UCSD-AML1 (cell line): ENCODE measurements around the gene PLBD2.

ENCODE experiments used
- DNase-seq: peaks from one replicate; lab custom pipeline; 2025; ENCODE audit not compliant: unreplicated experiment; lab: John Stamatoyannopoulos, UW

The PLBD2 gene

DNA sequence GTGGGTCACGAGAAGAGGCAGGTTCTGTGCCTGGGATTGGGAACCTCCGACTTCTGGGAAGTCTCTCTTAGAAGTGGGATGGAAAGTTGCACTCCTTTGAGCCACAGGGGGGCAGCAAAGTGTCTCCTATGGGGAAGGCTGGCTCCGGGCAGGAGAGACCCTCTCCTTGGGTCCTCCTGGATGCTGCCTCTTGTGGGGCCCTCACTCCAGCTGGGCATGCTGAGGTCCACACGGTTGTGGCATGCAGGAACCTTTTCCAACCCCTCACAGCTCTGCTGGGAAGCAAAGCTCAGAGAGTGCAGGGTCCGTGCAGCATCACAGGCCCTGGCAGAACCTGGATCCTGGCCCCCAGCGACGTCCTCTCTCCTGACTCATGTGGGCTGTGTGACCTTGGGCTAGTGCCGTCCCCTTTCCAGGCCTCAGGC, 81.2 kb downstream of the PLBD2 start:
- DNase-seq = peak; percentile 37

- DNase-seq = no peak
These were observed 81.9 kb downstream of the PLBD2 start for GRCh38 chr12:113440336-113440735.
